SJSA1 (cell line): ENCODE data around the gene REPS2. TPM values are rescaled to one million over a fixed set of nuclear protein-coding genes. Genes with fewer than 3 reads are reported as not detected.

Experiments
- DNase-seq, 2 experiments: peaks; one replicate each; pipeline ENCODE4 v3.0.0-alpha.2; 2015 to 2020; ENCODE audit warnings: low spot score in 2 of 2, low read depth in 1 of 2
- H3K27ac ChIP-seq: fragments of 250-450 bp; sonication (Bioruptor Pico); 2 replicates; pipeline ENCODE4 v1.5.1; 2020; ENCODE audit warnings: mild to moderate bottlenecking, moderate library complexity
- H3K27me3 ChIP-seq: fragments of 250-450 bp; sonication (Bioruptor Pico); replicated peaks from 2 replicates; pipeline ENCODE4 v1.5.1; 2020; ENCODE audit warnings: mild to moderate bottlenecking, moderate library complexity
- H3K36me3 ChIP-seq: fragments of 250-450 bp; sonication (Bioruptor Pico); 2 replicates; pipeline ENCODE4 v1.5.1; 2020; ENCODE audit warnings: mild to moderate bottlenecking
- H3K4me1 ChIP-seq: fragments of 250-450 bp; sonication (Bioruptor Pico); replicated peaks from 2 replicates; pipeline ENCODE4 v1.6.1; 2021; ENCODE audit warnings: mild to moderate bottlenecking
- H3K4me3 ChIP-seq: fragments of 250-450 bp; sonication (Bioruptor Pico); 2 replicates; pipeline ENCODE4 v1.5.1; 2020; ENCODE audit warnings: mild to moderate bottlenecking
- H3K9me3 ChIP-seq: fragments of 250-450 bp; sonication (Bioruptor Pico); replicated peaks from 2 replicates; pipeline ENCODE4 v1.5.1; 2020; ENCODE audit warnings: mild to moderate bottlenecking
- total RNA-seq: library from RNA; depleted of rRNA; stranded (reverse); fragments of >200 nt; shearing (Covaris generic); gene quantifications from 2 replicates; pipeline ENCODE4 v1.2.3, GENCODE V29; 2014

REPS2 gene
- total RNA-seq, 1 experiment from 2014 or later, result 1.8 TPM

DNA sequence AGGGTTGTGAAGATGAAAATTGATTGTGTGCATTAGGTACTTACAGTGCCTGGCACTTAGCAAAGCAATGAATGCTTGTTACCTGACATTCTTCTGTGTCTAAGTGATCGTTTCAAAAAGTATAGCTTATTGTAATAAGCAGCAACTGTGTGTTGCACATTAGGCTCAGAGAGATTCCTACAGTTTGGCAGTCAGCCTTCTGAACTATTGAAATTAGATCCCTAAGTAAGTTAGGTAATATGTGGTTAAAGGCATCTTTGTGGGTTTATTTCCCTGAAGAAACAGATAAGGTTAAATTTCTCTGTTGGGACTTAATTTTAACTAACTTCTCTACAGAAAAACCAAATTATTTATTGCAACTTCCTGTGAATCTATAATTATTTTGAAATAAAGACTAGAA, 93.4 kb downstream of the REPS2 start:
- no peaks in the 10 kb centered on the region for H3K27me3 ChIP-seq
- no peaks in the 10 kb centered on the region for H3K4me1 ChIP-seq
- H3K36me3 ChIP-seq, result no peaks in the 10 kb centered on the region
- H3K4me3 ChIP-seq, result no peak overlapping the region
- no peaks in the 10 kb centered on the region for H3K9me3 ChIP-seq
- no peak overlapping the region for H3K27ac ChIP-seq
- DNase-seq, result no peak

- no peak overlapping the region for H3K27ac ChIP-seq
- no peak for DNase-seq
- no peaks in the 10 kb centered on the region for H3K27me3 ChIP-seq
- H3K4me3 ChIP-seq, result no peak overlapping the region
- no peaks in the 10 kb centered on the region for H3K4me1 ChIP-seq
- no peaks in the 10 kb centered on the region for H3K36me3 ChIP-seq
- no peaks in the 10 kb centered on the region for H3K9me3 ChIP-seq
Observed at GRCh38 chrX:17040711-17041110, 94.3 kb downstream of the REPS2 start.

DNA sequence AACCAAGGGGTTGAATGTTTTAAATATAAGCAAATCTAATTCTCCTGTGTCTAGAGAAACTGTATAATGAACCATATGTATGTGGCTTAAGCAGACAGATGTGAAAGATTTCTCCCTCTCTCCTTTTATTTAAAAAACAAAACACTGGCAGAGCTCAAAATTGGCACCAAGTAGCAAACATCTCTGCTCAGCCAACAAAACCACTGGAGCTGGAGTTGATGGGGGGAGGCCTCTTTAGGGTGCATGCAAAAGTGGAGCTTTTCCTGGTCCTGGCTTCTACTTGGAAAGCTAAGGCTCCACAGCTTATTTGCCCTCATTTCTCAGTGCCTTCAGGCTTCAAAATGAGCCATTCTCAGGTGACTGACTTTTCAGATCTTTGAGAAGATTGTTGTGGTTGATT, 95.6 kb downstream of the REPS2 start:
- no peaks in the 10 kb centered on the region for H3K9me3 ChIP-seq
- H3K27ac ChIP-seq, result no peak overlapping the region
- H3K36me3 ChIP-seq, result no peaks in the 10 kb centered on the region
- no peak overlapping the region for H3K4me3 ChIP-seq
- no peaks in the 10 kb centered on the region for H3K27me3 ChIP-seq
- no peak for DNase-seq
- no peaks in the 10 kb centered on the region for H3K4me1 ChIP-seq

- Histone ChIP-seq H3K27ac (no peak overlapping the region), H3K9me3 (no peaks in the 10 kb centered on the region)
Observed at GRCh38 chrX:17046478-17047097, 100.1 kb downstream of the REPS2 start.

DNA sequence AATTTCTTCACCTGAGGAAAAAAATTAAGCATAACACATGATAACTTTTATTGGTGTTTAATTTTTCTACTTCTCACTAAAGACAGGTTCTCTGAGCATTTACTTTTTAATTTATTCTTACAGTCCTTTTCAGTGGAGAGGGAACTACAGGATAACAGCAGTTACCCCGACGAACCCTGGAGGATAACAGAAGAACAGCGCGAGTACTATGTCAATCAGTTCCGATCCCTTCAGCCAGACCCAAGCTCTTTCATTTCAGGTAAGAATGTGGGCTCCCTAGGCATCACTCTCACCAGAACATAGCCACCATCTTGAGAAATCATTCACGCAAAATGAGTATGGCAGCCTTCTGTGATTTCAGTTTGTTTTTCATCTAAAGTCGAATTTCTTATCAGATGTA, 100.8 kb downstream of the REPS2 start:
- Histone ChIP-seq H3K4me3 (no peak overlapping the region), H3K9me3 (no peaks in the 10 kb centered on the region), H3K4me1 (no peaks in the 10 kb centered on the region), H3K27ac (no peak overlapping the region), H3K36me3 (no peaks in the 10 kb centered on the region), H3K27me3 (no peaks in the 10 kb centered on the region)
- DNase-seq, result no peak

More at GRCh38 chrX:17046478-17047097, 100.1 kb downstream of the REPS2 start:
- H3K36me3 ChIP-seq, result no peaks in the 10 kb centered on the region
- H3K4me1 ChIP-seq, result no peaks in the 10 kb centered on the region
- no peaks in the 10 kb centered on the region for H3K27me3 ChIP-seq
- peak; percentile 20 to 56 for DNase-seq
- H3K4me3 ChIP-seq, result no peak overlapping the region

- DNase-seq, result no peak
Observed at GRCh38 chrX:17052210-17052609, 105.8 kb downstream of the REPS2 start.

DNA sequence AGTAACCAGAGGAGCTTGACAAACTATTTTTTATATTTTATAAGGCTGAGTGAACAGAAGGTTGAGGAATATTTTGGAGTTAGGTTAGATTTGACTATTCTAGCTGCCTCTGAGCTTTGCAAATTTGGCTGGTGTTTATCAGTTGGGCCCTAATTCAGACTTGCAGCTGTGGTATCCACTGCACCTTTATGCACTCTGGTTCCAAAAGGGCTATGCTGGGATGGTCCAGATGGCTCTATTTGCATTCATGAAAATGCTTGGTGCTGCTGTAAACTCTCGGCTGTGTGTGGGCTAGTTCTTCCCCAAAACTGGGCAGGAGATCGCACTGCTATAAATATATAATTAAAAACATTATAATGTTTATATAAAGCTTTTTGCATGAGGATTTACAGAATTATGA, 106.3 kb downstream of the REPS2 start:
- Histone ChIP-seq H3K4me3 (no peak overlapping the region), H3K27me3 (no peaks in the 10 kb centered on the region), H3K27ac (no peak overlapping the region), H3K4me1 (peaks cover 4% of the 10 kb centered on the region; the same call in 1 of the 2 replicates), H3K36me3 (no peaks in the 10 kb centered on the region), H3K9me3 (no peaks in the 10 kb centered on the region)
- no peak for DNase-seq

More at GRCh38 chrX:17052210-17052609, 105.8 kb downstream of the REPS2 start:
- peaks cover 4% of the 10 kb centered on the region; the same call in 1 of the 2 replicates for H3K4me1 ChIP-seq
- no peaks in the 10 kb centered on the region for H3K36me3 ChIP-seq
- H3K4me3 ChIP-seq, result no peak overlapping the region
- H3K27me3 ChIP-seq, result no peaks in the 10 kb centered on the region
- H3K9me3 ChIP-seq, result no peaks in the 10 kb centered on the region
- no peak overlapping the region for H3K27ac ChIP-seq

- no peak overlapping the region for H3K4me3 ChIP-seq
- H3K4me1 ChIP-seq, result peaks cover 4% of the 10 kb centered on the region; the same call in 1 of the 2 replicates
- no peaks in the 10 kb centered on the region for H3K36me3 ChIP-seq
- H3K27me3 ChIP-seq, result no peaks in the 10 kb centered on the region
- DNase-seq, result no peak
- H3K9me3 ChIP-seq, result no peaks in the 10 kb centered on the region
- H3K27ac ChIP-seq, result no peak overlapping the region
Observed at GRCh38 chrX:17053502-17053901, 107.0 kb downstream of the REPS2 start.

GRCh38 chrX:17056868-17057608, 110.6 kb downstream of the REPS2 start:
- H3K27me3 ChIP-seq, result no peaks in the 10 kb centered on the region
- no peaks in the 10 kb centered on the region for H3K9me3 ChIP-seq
- H3K4me1 ChIP-seq, result peaks cover 4% of the 10 kb centered on the region; the same call in 1 of the 2 replicates
- no peak overlapping the region for H3K4me3 ChIP-seq
- DNase-seq, result no peak
- no peaks in the 10 kb centered on the region for H3K36me3 ChIP-seq
- H3K27ac ChIP-seq, result no peak overlapping the region

- Histone ChIP-seq H3K9me3 (no peaks in the 10 kb centered on the region), H3K27me3 (no peaks in the 10 kb centered on the region), H3K4me1 (no peaks in the 10 kb centered on the region), H3K36me3 (no peaks in the 10 kb centered on the region), H3K4me3 (no peak overlapping the region), H3K27ac (no peak overlapping the region)
- no peak for DNase-seq
Observed at GRCh38 chrX:17062065-17062464, 115.6 kb downstream of the REPS2 start.

DNA sequence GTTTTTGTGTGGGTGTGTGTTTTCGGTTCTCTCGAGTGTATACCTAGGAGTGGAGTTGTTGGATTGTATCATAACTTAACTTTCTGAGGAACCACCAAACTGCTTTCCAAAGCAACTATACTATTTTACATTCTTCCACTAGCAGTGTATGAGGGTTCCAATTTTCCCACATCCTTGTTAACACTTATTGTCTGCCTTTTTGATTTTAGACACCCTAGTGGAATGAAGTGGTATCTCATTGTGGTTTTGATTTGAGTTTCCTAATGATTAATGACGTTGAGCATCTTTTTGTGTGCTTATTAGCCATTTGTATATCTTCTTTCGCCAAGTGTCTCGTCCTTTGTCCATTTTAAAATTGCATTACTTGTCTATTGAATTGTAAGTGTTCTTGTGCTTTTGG, 118.6 kb downstream of the REPS2 start:
- no peak overlapping the region for H3K4me3 ChIP-seq
- DNase-seq, result no peak
- no peaks in the 10 kb centered on the region for H3K9me3 ChIP-seq
- no peaks in the 10 kb centered on the region for H3K4me1 ChIP-seq
- no peaks in the 10 kb centered on the region for H3K27me3 ChIP-seq
- no peaks in the 10 kb centered on the region for H3K36me3 ChIP-seq
- no peak overlapping the region for H3K27ac ChIP-seq

GRCh38 chrX:17067534-17067933, 121.1 kb downstream of the REPS2 start:
- Histone ChIP-seq H3K27ac (no peak overlapping the region), H3K4me1 (no peaks in the 10 kb centered on the region), H3K36me3 (no peaks in the 10 kb centered on the region), H3K9me3 (no peaks in the 10 kb centered on the region), H3K4me3 (no peak overlapping the region), H3K27me3 (no peaks in the 10 kb centered on the region)
- DNase-seq, result no peak

GRCh38 chrX:17072301-17072700, 125.8 kb downstream of the REPS2 start:
- H3K27ac ChIP-seq, result no peak overlapping the region
- no peaks in the 10 kb centered on the region for H3K4me1 ChIP-seq
- H3K36me3 ChIP-seq, result no peaks in the 10 kb centered on the region
- H3K27me3 ChIP-seq, result no peaks in the 10 kb centered on the region
- H3K9me3 ChIP-seq, result no peaks in the 10 kb centered on the region
- H3K4me3 ChIP-seq, result no peak overlapping the region
- no peak for DNase-seq

DNA sequence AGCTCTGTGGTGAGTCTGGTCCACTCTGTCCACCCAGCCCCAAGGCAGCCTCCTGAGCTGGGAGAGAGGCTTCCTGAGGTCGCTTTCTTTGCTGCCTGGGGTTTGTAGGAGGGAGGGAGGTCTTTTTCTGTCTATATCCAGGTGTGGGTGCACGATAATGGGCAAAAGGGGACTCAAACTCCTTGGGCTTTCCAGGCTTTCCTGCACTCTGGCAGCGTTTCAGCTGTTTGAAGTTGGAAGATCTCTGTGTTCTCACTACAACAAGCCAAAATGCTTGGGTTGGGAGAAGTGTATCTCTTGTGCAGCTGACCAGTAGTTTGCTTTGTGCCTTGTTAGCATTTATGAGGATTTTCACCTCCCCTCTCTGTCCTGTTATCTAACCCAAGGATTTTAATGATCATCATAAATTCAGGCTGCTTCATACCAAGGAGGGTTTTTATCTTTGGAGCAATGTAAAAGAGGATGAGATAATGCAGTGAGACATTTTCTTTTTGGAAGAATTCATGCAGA, 126.3 kb downstream of the REPS2 start:
- DNase-seq, result no peak
- H3K36me3 ChIP-seq, result no peaks in the 10 kb centered on the region
- peaks cover 2% of the 10 kb centered on the region for H3K4me1 ChIP-seq
- no peak overlapping the region for H3K27ac ChIP-seq
- H3K9me3 ChIP-seq, result no peaks in the 10 kb centered on the region
- no peaks in the 10 kb centered on the region for H3K27me3 ChIP-seq
- H3K4me3 ChIP-seq, result no peak overlapping the region
